ENCODE measurements around the gene CIRBP.

Gene CIRBP

GRCh38 chr19:1267477-1268225 lies 1.5 kb upstream of the CIRBP start:
- DNase-seq (ENCODE audit: low read depth, low spot score), result no peak

GRCh38 chr19:1268226-1269064 lies 687 bp upstream of the CIRBP start:
- no peak for DNase-seq (ENCODE audit: low read depth, low spot score)

- DNase-seq (ENCODE audit: low read depth, low spot score), result no peak
These were observed 513 bp downstream of the CIRBP start for GRCh38 chr19:1269478-1270212.

- no peak for DNase-seq (ENCODE audit: low read depth, low spot score)
These were observed 1.2 kb downstream of the CIRBP start for GRCh38 chr19:1270213-1270853.

GRCh38 chr19:1270854-1271527 lies 1.9 kb downstream of the CIRBP start:
- DNase-seq (ENCODE audit: low read depth, low spot score), result no peak

GRCh38 chr19:1271528-1272422 lies 2.6 kb downstream of the CIRBP start:
- DNase-seq (ENCODE audit: low read depth, low spot score), result no peak

- DNase-seq (ENCODE audit: low read depth, low spot score), result no peak
These were observed 3.5 kb downstream of the CIRBP start for GRCh38 chr19:1272423-1273262.

- no peak for DNase-seq (ENCODE audit: low read depth, low spot score)
These were observed 4.3 kb downstream of the CIRBP start for GRCh38 chr19:1273263-1274041.

- DNase-seq (ENCODE audit: low read depth, low spot score), result no peak
These were observed 5.1 kb downstream of the CIRBP start for GRCh38 chr19:1274081-1274851.

GRCh38 chr19:1274852-1275259 lies 5.7 kb downstream of the CIRBP start:
- DNase-seq (ENCODE audit: low read depth, low spot score), result no peak

GRCh38 chr19:1275260-1275975 lies 6.3 kb downstream of the CIRBP start, which contains the start of gene FAM174C:
FAM174C (plus strand) TSS chr19:1275530; CDS start chr19:1275550, 20 bp downstream.
- peak; percentile 92 for DNase-seq (ENCODE audit: low read depth, low spot score)

GRCh38 chr19:1275976-1276627 lies 7.0 kb downstream of the CIRBP start:
- DNase-seq (ENCODE audit: low read depth, low spot score), result no peak

- no peak for DNase-seq (ENCODE audit: low read depth, low spot score)
These were observed 7.5 kb downstream of the CIRBP start for GRCh38 chr19:1276628-1277022.

GRCh38 chr19:1277061-1277460 lies 7.9 kb downstream of the CIRBP start:
- no peak for DNase-seq (ENCODE audit: low read depth, low spot score)

GRCh38 chr19:1278074-1278473 lies 8.9 kb downstream of the CIRBP start:
- DNase-seq (ENCODE audit: low read depth, low spot score), result no peak
